Karpas-422 (cell line): Measurements from ENCODE around the gene PIR. TPM values are rescaled to one million over a fixed set of nuclear protein-coding genes. Genes with fewer than 3 reads are reported as not detected.

Source experiments
- DNase-seq: peaks from one replicate; pipeline ENCODE4 v3.0.0-alpha.2; 2015
- H2AFZ ChIP-seq: fragments of 200-600 bp; sonication (generic); 2 replicates; pipeline ENCODE4 v1.6.1; 2014; ENCODE audit warnings: antibody characterized with exemption, low read length, mixed read lengths
- H3K27ac ChIP-seq: fragments of 200-600 bp; sonication (generic); 2 replicates; pipeline ENCODE4 v1.5.1; 2014; ENCODE audit warnings: mild to moderate bottlenecking, low read length, moderate library complexity
- H3K27me3 ChIP-seq: fragments of 200-600 bp; sonication (generic); 2 replicates; pipeline ENCODE4 v1.6.1; 2014; ENCODE audit warnings: low read length, mixed read lengths
- H3K36me3 ChIP-seq: fragments of 200-600 bp; sonication (generic); 2 replicates; pipeline ENCODE4 v1.6.1; 2014; ENCODE audit warnings: low read length, mixed read lengths; ENCODE audit not compliant: insufficient read depth
- H3K4me1 ChIP-seq: fragments of 200-600 bp; sonication (generic); 2 replicates; pipeline ENCODE4 v1.6.1; 2014; ENCODE audit warnings: mild to moderate bottlenecking, low read length, mixed read lengths
- H3K4me2 ChIP-seq: fragments of 200-600 bp; sonication (generic); 2 replicates; pipeline ENCODE4 v1.6.1; 2014; ENCODE audit warnings: low read length, low read depth, mild to moderate bottlenecking; ENCODE audit not compliant: poor library complexity, severe bottlenecking
- H3K4me3 ChIP-seq: fragments of 200-600 bp; sonication (generic); 2 replicates; pipeline ENCODE4 v1.5.1; 2014; ENCODE audit warnings: mild to moderate bottlenecking, antibody characterized with exemption, low read length, mixed read lengths
- H3K79me2 ChIP-seq: fragments of 200-600 bp; sonication (generic); 2 replicates; pipeline ENCODE4 v1.6.1; 2014; ENCODE audit warnings: mild to moderate bottlenecking, low read length, mixed read lengths
- H3K9ac ChIP-seq: fragments of 200-600 bp; sonication (generic); 2 replicates; pipeline ENCODE4 v1.6.0; 2014; ENCODE audit warnings: low read length
- H3K9me2 ChIP-seq: fragments of 200-600 bp; sonication (generic), shearing (Covaris generic); replicated peaks from 2 replicates; pipeline ENCODE4 v1.6.0; 2014; ENCODE audit warnings: mild to moderate bottlenecking, low read length, moderate library complexity; ENCODE audit not compliant: insufficient read depth
- H3K9me3 ChIP-seq: fragments of 300-700, 200-600 bp; sonication (generic); 2 replicates; pipeline ENCODE4 v1.6.1; 2014; ENCODE audit warnings: low read length, mixed read lengths
- H4K20me1 ChIP-seq: fragments of 200-600 bp; sonication (generic); 2 replicates; pipeline ENCODE4 v1.6.1; 2014; ENCODE audit warnings: mild to moderate bottlenecking, antibody characterized with exemption, low read length, low read depth; ENCODE audit not compliant: insufficient read depth
- total RNA-seq: library from RNA; depleted of rRNA; stranded (reverse); fragments of >200 nt; shearing (Covaris generic); gene quantifications from 2 replicates; pipeline ENCODE4 v1.2.3, GENCODE V29; 2014; ENCODE audit warnings: low replicate concordance

Gene PIR
- total RNA-seq, 1 experiment from 2014 or later = not detected

GRCh38 chrX:15430584-15430983 is 62.5 kb downstream of the PIR start:
- Histone ChIP-seq H3K79me2 (no peaks in the 10 kb centered on the region), H3K4me1 (no peaks in the 10 kb centered on the region), H3K4me2 (no peak overlapping the region), H3K4me3 (no peak overlapping the region), H3K36me3 (no peaks in the 10 kb centered on the region), H2AFZ (no peak overlapping the region), H3K27me3 (no peaks in the 10 kb centered on the region), H3K9me3 (no peaks in the 10 kb centered on the region), H3K27ac (no peak overlapping the region), H3K9me2 (no peaks in the 10 kb centered on the region), H4K20me1 (no peaks in the 10 kb centered on the region), H3K9ac (no peak overlapping the region)
- DNase-seq = no peak

GRCh38 chrX:15430076-15430475 is 63.1 kb downstream of the PIR start:
- no peak overlapping the region for H3K4me3 ChIP-seq
- no peaks in the 10 kb centered on the region for H3K9me3 ChIP-seq
- no peaks in the 10 kb centered on the region for H3K36me3 ChIP-seq
- H3K79me2 ChIP-seq = no peaks in the 10 kb centered on the region
- no peaks in the 10 kb centered on the region for H4K20me1 ChIP-seq
- H3K4me1 ChIP-seq = no peaks in the 10 kb centered on the region
- DNase-seq = no peak
- H3K9ac ChIP-seq = no peak overlapping the region
- H3K9me2 ChIP-seq = no peaks in the 10 kb centered on the region
- H3K27me3 ChIP-seq = no peaks in the 10 kb centered on the region
- no peak overlapping the region for H2AFZ ChIP-seq
- H3K27ac ChIP-seq = no peak overlapping the region
- no peak overlapping the region for H3K4me2 ChIP-seq

- H3K27ac ChIP-seq = no peak overlapping the region
- DNase-seq = no peak
- no peak overlapping the region for H2AFZ ChIP-seq
- H3K9me3 ChIP-seq = no peaks in the 10 kb centered on the region
- H4K20me1 ChIP-seq = no peaks in the 10 kb centered on the region
- H3K4me1 ChIP-seq = peaks cover 6% of the 10 kb centered on the region
- no peak overlapping the region for H3K4me3 ChIP-seq
- H3K9ac ChIP-seq = no peak overlapping the region
- H3K79me2 ChIP-seq = no peaks in the 10 kb centered on the region
- no peaks in the 10 kb centered on the region for H3K27me3 ChIP-seq
- H3K4me2 ChIP-seq = no peak overlapping the region
- H3K9me2 ChIP-seq = no peaks in the 10 kb centered on the region
- no peaks in the 10 kb centered on the region for H3K36me3 ChIP-seq
Observed at GRCh38 chrX:15425024-15425423, 68.1 kb downstream of the PIR start.

GRCh38 chrX:15418707-15419181 is 74.4 kb downstream of the PIR start:
- Histone ChIP-seq H3K27ac (no peak overlapping the region), H3K4me2 (no peak overlapping the region), H3K9ac (no peak overlapping the region), H3K9me2 (no peaks in the 10 kb centered on the region), H3K4me1 (peaks cover 3% of the 10 kb centered on the region), H3K36me3 (no peaks in the 10 kb centered on the region), H4K20me1 (no peaks in the 10 kb centered on the region), H2AFZ (no peak overlapping the region), H3K79me2 (no peaks in the 10 kb centered on the region), H3K4me3 (no peak overlapping the region), H3K9me3 (no peaks in the 10 kb centered on the region), H3K27me3 (no peaks in the 10 kb centered on the region)
- no peak for DNase-seq

- no peak overlapping the region for H3K4me3 ChIP-seq
- H4K20me1 ChIP-seq = no peaks in the 10 kb centered on the region
- H3K9me2 ChIP-seq = no peaks in the 10 kb centered on the region
- no peaks in the 10 kb centered on the region for H3K27me3 ChIP-seq
- no peak overlapping the region for H3K4me2 ChIP-seq
- no peaks in the 10 kb centered on the region for H3K4me1 ChIP-seq
- H3K9ac ChIP-seq = no peak overlapping the region
- no peak overlapping the region for H3K27ac ChIP-seq
- no peaks in the 10 kb centered on the region for H3K9me3 ChIP-seq
- no peaks in the 10 kb centered on the region for H3K79me2 ChIP-seq
- DNase-seq = no peak
- no peaks in the 10 kb centered on the region for H3K36me3 ChIP-seq
- no peak overlapping the region for H2AFZ ChIP-seq
Observed at GRCh38 chrX:15418041-15418706, 75.0 kb downstream of the PIR start.

- Histone ChIP-seq H3K4me2 (no peak overlapping the region), H4K20me1 (no peaks in the 10 kb centered on the region), H3K9me2 (no peaks in the 10 kb centered on the region), H3K27me3 (no peaks in the 10 kb centered on the region), H3K9me3 (no peaks in the 10 kb centered on the region), H3K4me1 (peaks cover 12% of the 10 kb centered on the region), H3K79me2 (no peaks in the 10 kb centered on the region), H2AFZ (no peak overlapping the region), H3K36me3 (no peaks in the 10 kb centered on the region), H3K9ac (no peak overlapping the region), H3K4me3 (no peak overlapping the region), H3K27ac (no peak overlapping the region)
- peak; percentile 48 for DNase-seq
Observed at GRCh38 chrX:15416133-15416993, 76.8 kb downstream of the PIR start.

GRCh38 chrX:15413101-15413500 is 80.0 kb downstream of the PIR start:
- H2AFZ ChIP-seq = no peak overlapping the region
- no peaks in the 10 kb centered on the region for H3K36me3 ChIP-seq
- H3K79me2 ChIP-seq = no peaks in the 10 kb centered on the region
- peaks cover 17% of the 10 kb centered on the region for H3K4me1 ChIP-seq
- H3K27ac ChIP-seq = no peak overlapping the region
- no peak for DNase-seq
- H3K9me2 ChIP-seq = no peaks in the 10 kb centered on the region
- no peak overlapping the region for H3K9ac ChIP-seq
- no peaks in the 10 kb centered on the region for H4K20me1 ChIP-seq
- no peak overlapping the region for H3K4me3 ChIP-seq
- H3K27me3 ChIP-seq = no peaks in the 10 kb centered on the region
- H3K9me3 ChIP-seq = no peaks in the 10 kb centered on the region
- H3K4me2 ChIP-seq = no peak overlapping the region

- Histone ChIP-seq H3K36me3 (no peaks in the 10 kb centered on the region), H3K27ac (no peak overlapping the region), H3K9me3 (no peaks in the 10 kb centered on the region), H3K4me1 (peaks cover 17% of the 10 kb centered on the region), H2AFZ (no peak overlapping the region), H3K79me2 (no peaks in the 10 kb centered on the region), H3K4me2 (no peak overlapping the region), H3K9ac (no peak overlapping the region), H3K27me3 (no peaks in the 10 kb centered on the region), H4K20me1 (no peaks in the 10 kb centered on the region), H3K4me3 (no peak overlapping the region), H3K9me2 (no peaks in the 10 kb centered on the region)
- DNase-seq = no peak
Observed at GRCh38 chrX:15410947-15411346, 82.2 kb downstream of the PIR start.
